SJSA1 (cell line): ENCODE measurements around the gene GRAMD1B. TPM values are rescaled to one million over a fixed set of nuclear protein-coding genes. Genes with fewer than 3 reads are reported as not detected.
A peak's percentile ranks its signal among the peaks of the same experiment; 100 is the strongest.

ENCODE experiments used
- DNase-seq, 2 experiments: peaks; one replicate each; pipeline ENCODE4 v3.0.0-alpha.2; 2015 to 2020; ENCODE audit warnings: low spot score in 2 of 2, low read depth in 1 of 2
- H3K27ac ChIP-seq: fragments of 250-450 bp; sonication (Bioruptor Pico); 2 replicates; pipeline ENCODE4 v1.5.1; 2020; ENCODE audit warnings: mild to moderate bottlenecking, moderate library complexity
- H3K27me3 ChIP-seq: fragments of 250-450 bp; sonication (Bioruptor Pico); replicated peaks from 2 replicates; pipeline ENCODE4 v1.5.1; 2020; ENCODE audit warnings: mild to moderate bottlenecking, moderate library complexity
- H3K36me3 ChIP-seq: fragments of 250-450 bp; sonication (Bioruptor Pico); 2 replicates; pipeline ENCODE4 v1.5.1; 2020; ENCODE audit warnings: mild to moderate bottlenecking
- H3K4me1 ChIP-seq: fragments of 250-450 bp; sonication (Bioruptor Pico); replicated peaks from 2 replicates; pipeline ENCODE4 v1.6.1; 2021; ENCODE audit warnings: mild to moderate bottlenecking
- H3K4me3 ChIP-seq: fragments of 250-450 bp; sonication (Bioruptor Pico); 2 replicates; pipeline ENCODE4 v1.5.1; 2020; ENCODE audit warnings: mild to moderate bottlenecking
- H3K9me3 ChIP-seq: fragments of 250-450 bp; sonication (Bioruptor Pico); replicated peaks from 2 replicates; pipeline ENCODE4 v1.5.1; 2020; ENCODE audit warnings: mild to moderate bottlenecking
- total RNA-seq: library from RNA; depleted of rRNA; stranded (reverse); fragments of >200 nt; shearing (Covaris generic); gene quantifications from 2 replicates; pipeline ENCODE4 v1.2.3, GENCODE V29; 2014

GRAMD1B gene
- total RNA-seq, 1 experiment from 2014 or later: 6.8 TPM

GRCh38 chr11:123545726-123546270 lies 115.7 kb downstream of the GRAMD1B start:
- no peak for DNase-seq
- no peak overlapping the region for H3K4me3 ChIP-seq
- H3K27ac ChIP-seq: peak overlapping the region; percentile 97
- peaks cover 58% of the 10 kb centered on the region for H3K4me1 ChIP-seq
- no peaks in the 10 kb centered on the region for H3K36me3 ChIP-seq
- no peaks in the 10 kb centered on the region for H3K9me3 ChIP-seq
- H3K27me3 ChIP-seq: no peaks in the 10 kb centered on the region

GRCh38 chr11:123546515-123546914 lies 116.4 kb downstream of the GRAMD1B start:
- no peak overlapping the region for H3K4me3 ChIP-seq
- no peaks in the 10 kb centered on the region for H3K9me3 ChIP-seq
- no peaks in the 10 kb centered on the region for H3K27me3 ChIP-seq
- DNase-seq: peak; percentile 43 to 44
- H3K36me3 ChIP-seq: no peaks in the 10 kb centered on the region
- peak overlapping the region; percentile 97 for H3K27ac ChIP-seq
- peaks cover 58% of the 10 kb centered on the region for H3K4me1 ChIP-seq

DNA sequence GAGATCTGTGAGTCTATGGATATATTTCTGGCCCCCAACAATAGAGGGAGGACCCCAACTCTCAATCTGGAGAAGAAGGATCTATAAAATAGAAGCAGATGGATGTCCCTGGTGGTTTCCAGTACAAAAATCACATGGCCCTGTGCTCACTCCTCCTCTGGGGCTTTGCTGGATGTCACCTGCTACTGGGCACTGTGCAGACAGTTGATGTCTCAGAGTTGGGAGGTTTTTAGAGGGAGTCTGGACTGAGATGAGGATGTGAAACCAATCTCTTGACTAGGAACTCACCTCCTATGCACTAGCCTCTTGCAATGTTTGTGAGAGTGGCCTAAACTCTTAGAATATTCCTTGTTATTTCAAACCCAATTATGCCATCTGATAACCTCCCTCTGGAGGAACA lies 117.1 kb downstream of the GRAMD1B start:
- no peaks in the 10 kb centered on the region for H3K9me3 ChIP-seq
- no peaks in the 10 kb centered on the region for H3K36me3 ChIP-seq
- no peak for DNase-seq
- peaks cover 54% of the 10 kb centered on the region for H3K4me1 ChIP-seq
- no peaks in the 10 kb centered on the region for H3K27me3 ChIP-seq
- no peak overlapping the region for H3K4me3 ChIP-seq
- peak overlapping the region; percentile 97; the same call in 1 of the 2 replicates for H3K27ac ChIP-seq

DNA sequence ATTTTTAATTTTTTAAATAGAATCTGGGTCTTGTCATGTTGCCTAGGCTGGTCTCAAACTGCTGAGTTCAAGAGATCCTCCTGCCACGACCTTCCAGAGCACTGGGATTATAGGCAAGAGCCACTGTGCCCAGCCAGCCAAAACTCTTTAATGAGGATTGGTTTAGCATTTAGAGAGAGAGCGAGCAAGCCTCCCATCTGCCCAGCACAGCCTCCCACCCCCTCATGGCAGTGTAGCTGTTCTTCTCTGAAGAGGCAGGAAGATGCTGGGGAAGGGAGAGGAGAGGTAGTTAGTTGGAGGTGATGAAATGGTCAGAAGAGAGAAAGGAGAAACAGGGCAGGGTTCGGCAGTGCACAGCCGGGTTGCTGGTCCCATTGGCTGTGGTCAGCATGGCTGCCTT lies 118.7 kb downstream of the GRAMD1B start:
- DNase-seq: no peak
- Histone ChIP-seq H3K36me3 (no peaks in the 10 kb centered on the region), H3K4me3 (no peak overlapping the region), H3K27ac (no peak overlapping the region), H3K27me3 (no peaks in the 10 kb centered on the region), H3K9me3 (no peaks in the 10 kb centered on the region), H3K4me1 (peaks cover 40% of the 10 kb centered on the region)

DNA sequence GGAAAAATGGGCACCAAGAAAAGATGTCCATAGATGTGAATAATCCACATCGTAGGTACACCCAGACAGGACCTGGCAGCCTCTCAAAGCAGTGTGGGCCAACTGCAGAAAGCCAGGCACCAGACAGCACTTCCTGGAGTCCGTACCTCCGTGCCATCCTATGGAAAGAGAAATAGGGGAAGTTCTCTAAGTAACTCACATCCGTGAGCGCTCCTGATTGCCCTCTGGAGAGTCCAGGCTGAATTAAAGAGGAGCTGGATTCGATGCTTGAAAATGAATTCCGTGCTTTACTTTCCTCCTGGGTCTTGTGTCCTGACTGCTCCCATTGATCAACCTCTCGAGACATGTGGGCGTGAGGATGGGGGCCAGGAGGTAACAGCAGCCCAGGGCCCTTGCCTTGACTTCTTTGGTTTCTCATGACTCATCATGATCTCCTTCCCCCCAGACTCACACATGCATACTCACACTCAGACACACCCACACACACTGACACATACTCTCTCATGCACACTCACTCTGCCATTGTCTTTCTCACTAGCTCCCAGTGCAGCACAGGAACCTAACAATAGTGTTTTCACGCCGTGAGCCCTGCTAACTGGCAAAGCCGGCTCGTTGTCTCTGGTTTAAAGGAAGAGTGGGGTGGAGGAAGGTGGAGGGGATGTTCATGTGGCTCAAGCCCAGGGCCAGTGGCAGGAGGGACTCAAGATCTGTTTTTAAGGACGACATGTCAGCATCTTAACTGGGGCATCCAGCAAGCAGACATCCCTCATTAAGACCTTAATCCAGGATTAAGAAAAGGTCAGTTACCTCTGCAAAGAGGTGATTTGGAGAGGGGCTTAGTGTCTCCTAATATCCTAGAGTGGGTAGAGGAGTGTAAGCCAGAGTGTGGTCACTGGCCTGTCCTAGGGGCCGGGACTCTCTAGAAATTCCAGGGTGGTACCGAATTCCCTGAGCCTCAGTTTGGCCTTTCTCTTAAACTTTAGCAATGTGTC lies 120.2 kb downstream of the GRAMD1B start:
- Histone ChIP-seq H3K4me1 (peaks cover 27% of the 10 kb centered on the region), H3K27me3 (no peaks in the 10 kb centered on the region), H3K36me3 (no peaks in the 10 kb centered on the region), H3K9me3 (no peaks in the 10 kb centered on the region), H3K27ac (no peak overlapping the region), H3K4me3 (no peak overlapping the region)
- DNase-seq: no peak

- H3K36me3 ChIP-seq: no peaks in the 10 kb centered on the region
- DNase-seq: no peak
- no peak overlapping the region for H3K27ac ChIP-seq
- no peak overlapping the region for H3K4me3 ChIP-seq
- no peaks in the 10 kb centered on the region for H3K27me3 ChIP-seq
- no peaks in the 10 kb centered on the region for H3K9me3 ChIP-seq
- H3K4me1 ChIP-seq: peaks cover 18% of the 10 kb centered on the region
Measured at GRCh38 chr11:123551079-123551478, 121.0 kb downstream of the GRAMD1B start.

DNA sequence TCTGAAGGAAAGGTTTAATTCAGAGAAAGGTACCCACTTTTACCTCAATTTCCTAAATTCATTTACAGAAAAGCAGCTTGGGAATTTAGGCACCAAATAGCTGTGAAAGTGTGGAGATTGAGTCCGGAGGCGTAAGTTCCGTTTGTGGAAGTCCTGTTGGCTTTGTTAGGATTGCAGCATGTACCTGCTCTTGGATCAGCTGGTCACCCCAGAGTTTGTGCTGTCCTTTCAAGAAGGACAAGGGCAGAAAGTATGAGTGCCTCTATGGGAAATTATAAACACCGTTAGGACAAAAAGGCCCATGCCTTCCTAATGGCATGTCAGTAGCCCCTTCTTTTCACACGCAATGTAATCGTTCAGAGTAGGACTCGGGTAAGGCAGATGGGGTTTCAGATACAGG lies 126.6 kb downstream of the GRAMD1B start:
- Histone ChIP-seq H3K27me3 (no peaks in the 10 kb centered on the region), H3K4me1 (peaks cover 36% of the 10 kb centered on the region), H3K27ac (no peak overlapping the region), H3K4me3 (no peak overlapping the region), H3K36me3 (no peaks in the 10 kb centered on the region), H3K9me3 (no peaks in the 10 kb centered on the region)
- no peak for DNase-seq

GRCh38 chr11:123558536-123559315 lies 128.7 kb downstream of the GRAMD1B start:
- H3K36me3 ChIP-seq: no peaks in the 10 kb centered on the region
- no peaks in the 10 kb centered on the region for H3K9me3 ChIP-seq
- peak; percentile 81 to 87 for DNase-seq
- H3K27ac ChIP-seq: peak overlapping the region; percentile 94
- H3K4me3 ChIP-seq: peak overlapping the region; percentile 34
- H3K27me3 ChIP-seq: no peaks in the 10 kb centered on the region
- H3K4me1 ChIP-seq: peaks cover 37% of the 10 kb centered on the region

- H3K4me1 ChIP-seq: peaks cover 37% of the 10 kb centered on the region
- peak in 1 of 2 experiments; percentile 49 for DNase-seq
- H3K9me3 ChIP-seq: no peaks in the 10 kb centered on the region
- no peaks in the 10 kb centered on the region for H3K27me3 ChIP-seq
- H3K36me3 ChIP-seq: no peaks in the 10 kb centered on the region
- peak overlapping the region; percentile 34 for H3K4me3 ChIP-seq
- peak overlapping the region; percentile 94 for H3K27ac ChIP-seq
Measured at GRCh38 chr11:123559523-123559955, 129.5 kb downstream of the GRAMD1B start.

- peaks cover 37% of the 10 kb centered on the region for H3K4me1 ChIP-seq
- H3K36me3 ChIP-seq: no peaks in the 10 kb centered on the region
- peak overlapping the region; percentile 94 for H3K27ac ChIP-seq
- peak overlapping the region; percentile 34 for H3K4me3 ChIP-seq
- H3K27me3 ChIP-seq: no peaks in the 10 kb centered on the region
- H3K9me3 ChIP-seq: no peaks in the 10 kb centered on the region
- DNase-seq: peak; percentile 64 to 72
Measured at GRCh38 chr11:123560006-123560405, 129.9 kb downstream of the GRAMD1B start.

- H3K9me3 ChIP-seq: no peaks in the 10 kb centered on the region
- no peak overlapping the region for H3K27ac ChIP-seq
- DNase-seq: no peak
- H3K36me3 ChIP-seq: no peaks in the 10 kb centered on the region
- no peaks in the 10 kb centered on the region for H3K27me3 ChIP-seq
- H3K4me1 ChIP-seq: peaks cover 37% of the 10 kb centered on the region
- no peak overlapping the region for H3K4me3 ChIP-seq
Measured at GRCh38 chr11:123561431-123561800, 131.3 kb downstream of the GRAMD1B start.

DNA sequence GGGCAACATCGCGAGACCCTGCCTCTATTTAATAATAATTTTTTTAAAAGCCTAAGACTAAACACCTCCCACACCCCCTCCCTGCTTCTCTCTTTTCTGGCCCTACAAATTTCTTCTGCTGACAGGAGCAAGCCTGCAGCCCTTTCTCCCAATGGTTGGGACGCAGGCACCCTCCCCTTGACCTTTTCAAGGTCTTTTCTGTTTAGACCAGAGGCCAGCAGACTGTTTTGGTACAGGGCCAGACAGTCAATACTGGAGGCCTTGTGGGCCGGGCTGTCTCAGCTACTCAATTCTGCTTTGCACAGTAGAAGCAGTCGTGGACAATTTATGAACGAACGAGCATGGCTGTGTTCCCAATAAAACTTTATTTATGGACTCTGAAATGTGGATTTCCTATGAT lies 132.1 kb downstream of the GRAMD1B start:
- DNase-seq: no peak
- no peaks in the 10 kb centered on the region for H3K27me3 ChIP-seq
- H3K4me1 ChIP-seq: peaks cover 37% of the 10 kb centered on the region
- H3K36me3 ChIP-seq: no peaks in the 10 kb centered on the region
- H3K27ac ChIP-seq: no peak overlapping the region
- H3K4me3 ChIP-seq: no peak overlapping the region
- no peaks in the 10 kb centered on the region for H3K9me3 ChIP-seq

- no peak for DNase-seq
- no peak overlapping the region for H3K27ac ChIP-seq
- no peaks in the 10 kb centered on the region for H3K9me3 ChIP-seq
- no peaks in the 10 kb centered on the region for H3K36me3 ChIP-seq
- no peaks in the 10 kb centered on the region for H3K27me3 ChIP-seq
- H3K4me3 ChIP-seq: no peak overlapping the region
- peaks cover 33% of the 10 kb centered on the region for H3K4me1 ChIP-seq
Measured at GRCh38 chr11:123562829-123563228, 132.8 kb downstream of the GRAMD1B start.
